Neural cell (in vitro differentiated cells): ENCODE data around the gene P2RY11.

ENCODE experiments used
- EP300 ChIP-seq: fragments of 450-650 bp; conservative IDR thresholded peaks from 2 replicates; pipeline ENCODE4 v1.6.1; 2014; ENCODE audit warnings: antibody characterized with exemption, mild to moderate bottlenecking, moderate library complexity; ENCODE audit not compliant: poor library complexity, severe bottlenecking
- EZH2 ChIP-seq: fragments of 200-600, 300-800 bp; shearing (Covaris generic), sonication (generic); IDR thresholded peaks from 2 replicates; pipeline ENCODE4 v1.6.1; 2014; ENCODE audit warnings: antibody characterized with exemption, low read length, borderline replicate concordance, mild to moderate bottlenecking; ENCODE audit not compliant: insufficient read depth, poor library complexity, severe bottlenecking
- MXI1 ChIP-seq: fragments of 450-650 bp; conservative IDR thresholded peaks from 2 replicates; pipeline ENCODE4 v1.6.1; 2014; ENCODE audit warnings: antibody characterized with exemption, mild to moderate bottlenecking; ENCODE audit not compliant: poor library complexity, severe bottlenecking
- RAD21 ChIP-seq: fragments of 450-650 bp; conservative IDR thresholded peaks from 2 replicates; pipeline ENCODE4 v1.6.1; 2014; ENCODE audit warnings: antibody characterized with exemption, mild to moderate bottlenecking, moderate library complexity
- SMC3 ChIP-seq: fragments of 450-650 bp; conservative IDR thresholded peaks from 2 replicates; pipeline ENCODE4 v1.6.1; 2014; ENCODE audit warnings: antibody characterized with exemption, mild to moderate bottlenecking, moderate library complexity; ENCODE audit not compliant: poor library complexity
- TF ChIP-seq, protein P1 (sequence below): fragments of 450-650 bp; IDR thresholded peaks from 2 replicates; pipeline ENCODE4 v1.5.1; 2014; ENCODE audit warnings: antibody characterized with exemption, mild to moderate bottlenecking, moderate library complexity; ENCODE audit not compliant: poor library complexity, severe bottlenecking
- TF ChIP-seq, protein P2 (sequence below): IDR thresholded peaks from 2 replicates; pipeline ENCODE4 v1.6.1; 2012; ENCODE audit warnings: borderline replicate concordance

DNA sequence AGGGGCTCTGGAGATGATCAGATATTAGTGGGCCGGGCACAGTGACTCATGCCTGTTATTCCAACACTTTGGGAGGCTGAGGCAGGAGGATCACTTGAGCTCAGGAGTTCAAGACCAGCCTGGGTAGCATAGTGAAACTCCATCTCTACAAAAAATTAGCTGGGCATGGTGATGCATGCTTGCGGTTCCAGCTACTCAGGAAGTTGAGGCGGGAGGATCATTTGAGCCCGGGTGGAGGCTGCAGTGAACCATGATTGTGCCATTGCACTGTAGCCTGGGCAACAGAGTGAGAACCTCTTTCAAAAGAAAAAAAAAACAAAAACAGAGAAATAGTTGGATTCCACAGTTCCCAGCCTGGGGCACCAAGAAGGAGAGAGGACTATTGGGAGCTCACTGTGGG is 43.3 kb upstream of the P2RY11 start:
- TF ChIP-seq, protein P1, sequence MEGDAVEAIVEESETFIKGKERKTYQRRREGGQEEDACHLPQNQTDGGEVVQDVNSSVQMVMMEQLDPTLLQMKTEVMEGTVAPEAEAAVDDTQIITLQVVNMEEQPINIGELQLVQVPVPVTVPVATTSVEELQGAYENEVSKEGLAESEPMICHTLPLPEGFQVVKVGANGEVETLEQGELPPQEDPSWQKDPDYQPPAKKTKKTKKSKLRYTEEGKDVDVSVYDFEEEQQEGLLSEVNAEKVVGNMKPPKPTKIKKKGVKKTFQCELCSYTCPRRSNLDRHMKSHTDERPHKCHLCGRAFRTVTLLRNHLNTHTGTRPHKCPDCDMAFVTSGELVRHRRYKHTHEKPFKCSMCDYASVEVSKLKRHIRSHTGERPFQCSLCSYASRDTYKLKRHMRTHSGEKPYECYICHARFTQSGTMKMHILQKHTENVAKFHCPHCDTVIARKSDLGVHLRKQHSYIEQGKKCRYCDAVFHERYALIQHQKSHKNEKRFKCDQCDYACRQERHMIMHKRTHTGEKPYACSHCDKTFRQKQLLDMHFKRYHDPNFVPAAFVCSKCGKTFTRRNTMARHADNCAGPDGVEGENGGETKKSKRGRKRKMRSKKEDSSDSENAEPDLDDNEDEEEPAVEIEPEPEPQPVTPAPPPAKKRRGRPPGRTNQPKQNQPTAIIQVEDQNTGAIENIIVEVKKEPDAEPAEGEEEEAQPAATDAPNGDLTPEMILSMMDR: no peak
- TF ChIP-seq, protein P2, sequence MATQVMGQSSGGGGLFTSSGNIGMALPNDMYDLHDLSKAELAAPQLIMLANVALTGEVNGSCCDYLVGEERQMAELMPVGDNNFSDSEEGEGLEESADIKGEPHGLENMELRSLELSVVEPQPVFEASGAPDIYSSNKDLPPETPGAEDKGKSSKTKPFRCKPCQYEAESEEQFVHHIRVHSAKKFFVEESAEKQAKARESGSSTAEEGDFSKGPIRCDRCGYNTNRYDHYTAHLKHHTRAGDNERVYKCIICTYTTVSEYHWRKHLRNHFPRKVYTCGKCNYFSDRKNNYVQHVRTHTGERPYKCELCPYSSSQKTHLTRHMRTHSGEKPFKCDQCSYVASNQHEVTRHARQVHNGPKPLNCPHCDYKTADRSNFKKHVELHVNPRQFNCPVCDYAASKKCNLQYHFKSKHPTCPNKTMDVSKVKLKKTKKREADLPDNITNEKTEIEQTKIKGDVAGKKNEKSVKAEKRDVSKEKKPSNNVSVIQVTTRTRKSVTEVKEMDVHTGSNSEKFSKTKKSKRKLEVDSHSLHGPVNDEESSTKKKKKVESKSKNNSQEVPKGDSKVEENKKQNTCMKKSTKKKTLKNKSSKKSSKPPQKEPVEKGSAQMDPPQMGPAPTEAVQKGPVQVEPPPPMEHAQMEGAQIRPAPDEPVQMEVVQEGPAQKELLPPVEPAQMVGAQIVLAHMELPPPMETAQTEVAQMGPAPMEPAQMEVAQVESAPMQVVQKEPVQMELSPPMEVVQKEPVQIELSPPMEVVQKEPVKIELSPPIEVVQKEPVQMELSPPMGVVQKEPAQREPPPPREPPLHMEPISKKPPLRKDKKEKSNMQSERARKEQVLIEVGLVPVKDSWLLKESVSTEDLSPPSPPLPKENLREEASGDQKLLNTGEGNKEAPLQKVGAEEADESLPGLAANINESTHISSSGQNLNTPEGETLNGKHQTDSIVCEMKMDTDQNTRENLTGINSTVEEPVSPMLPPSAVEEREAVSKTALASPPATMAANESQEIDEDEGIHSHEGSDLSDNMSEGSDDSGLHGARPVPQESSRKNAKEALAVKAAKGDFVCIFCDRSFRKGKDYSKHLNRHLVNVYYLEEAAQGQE: no peak
- TF ChIP-seq EP300 (no peak), SMC3 (no peak), RAD21 (no peak), MXI1 (no peak), EZH2 (no peak)
